ENCODE results near the gene SPATS2L. TPM values are rescaled to one million over a fixed set of nuclear protein-coding genes. Genes with fewer than 3 reads are reported as not detected.

Gene SPATS2L
- total and polyA plus RNA-seq, 2 experiments from 2014 or later = 118 to 154 TPM

GRCh38 chr2:200322607-200323006, 16.1 kb downstream of the SPATS2L start:
- H3K27ac Mint-ChIP-seq = no peak overlapping the region
- H3K27me3 Mint-ChIP-seq (ENCODE audit: insufficient read depth, low read depth, poor library complexity) = no peaks in the 10 kb centered on the region
- H3K4me1 Mint-ChIP-seq = peaks cover 62% of the 10 kb centered on the region
- no peaks in the 10 kb centered on the region for H3K27me3 ChIP-seq (ENCODE audit: insufficient read depth)
- no peak for ATAC-seq
- no peaks in the 10 kb centered on the region for H3K9me3 Mint-ChIP-seq
- no peaks in the 10 kb centered on the region for H3F3A ChIP-seq (replicated peaks; ENCODE audit: low read depth)
- no peak overlapping the region for H2AFZ ChIP-seq
- H3K9me2 ChIP-seq (ENCODE audit: insufficient read depth) = no peaks in the 10 kb centered on the region
- TF ChIP-seq JUNB (IDR thresholded peaks at IDR 0.05; ENCODE audit: unreplicated experiment) (no peak), EZH2 (IDR thresholded peaks at IDR 0.05; ENCODE audit: low read depth, unreplicated experiment) (no peak), EZH2phosphoT487 (IDR thresholded peaks at IDR 0.05; ENCODE audit: unreplicated experiment) (no peak), ZNF114 (CRISPR knock-in tag; IDR thresholded peaks at IDR 0.05) (no peak), STAT1 (IDR thresholded peaks at IDR 0.05; ENCODE audit: unreplicated experiment) (no peak), CTCF (conservative IDR thresholded peaks at IDR 0.05; ENCODE audit: low read depth in 2 of 2) (no peak), ZNF331 (CRISPR knock-in tag; IDR thresholded peaks at IDR 0.05; ENCODE audit: low read depth) (no peak), REST (IDR thresholded peaks at IDR 0.05; ENCODE audit: unreplicated experiment) (no peak), ETS1 (IDR thresholded peaks at IDR 0.05) (no peak), CREB1 (CRISPR knock-in tag; IDR thresholded peaks at IDR 0.05; ENCODE audit: low read depth) (no peak), NANOG (IDR thresholded peaks at IDR 0.05; ENCODE audit: borderline replicate concordance) (no peak), ZNF462 (CRISPR knock-in tag; IDR thresholded peaks at IDR 0.05) (no peak), POLR2AphosphoS5 (IDR thresholded peaks at IDR 0.05; ENCODE audit: low read depth) (no peak)
- H3K36me3 ChIP-seq (ENCODE audit: insufficient read depth) = no peaks in the 10 kb centered on the region
- H3K79me2 ChIP-seq (replicated peaks; ENCODE audit: insufficient read depth) = peaks cover 100% of the 10 kb centered on the region
- no peaks in the 10 kb centered on the region; the same call in 1 of the 2 replicates for H4K20me1 ChIP-seq (replicated peaks; ENCODE audit: insufficient read depth)
- peak overlapping the region; percentile 9 for H3K27ac ChIP-seq (ENCODE audit: low read depth)
- H3K4me3 ChIP-seq = no peak overlapping the region
- no peak overlapping the region for H3K4me3 Mint-ChIP-seq
- H3K36me3 Mint-ChIP-seq (ENCODE audit: low read depth) = peaks cover 14% of the 10 kb centered on the region; the same call in 2 of the 3 replicates
- H3K4me2 ChIP-seq = peak overlapping the region; percentile 8; the same call in 1 of the 2 replicates
- H3K4me1 ChIP-seq (ENCODE audit: insufficient read depth) = peaks cover 74% of the 10 kb centered on the region
- DNase-seq (ENCODE audit: low spot score) = no peak

Measured in GM23338 (cell line).